Effector memory CD4-positive, alpha-beta T cell (primary cell): ENCODE measurements around the gene ANKRD31.

Experiments
- DNase-seq, 3 donors: peaks; one replicate each; pipeline ENCODE4 v3.0.0-alpha.2; 2020
- H3K27ac ChIP-seq: 2 replicates; pipeline ENCODE4 v1.7.0; 2013; ENCODE audit warnings: mild to moderate bottlenecking, low read length, moderate library complexity; ENCODE audit not compliant: insufficient read depth, poor library complexity, severe bottlenecking
- H3K27me3 ChIP-seq: replicated peaks from 2 replicates; pipeline ENCODE4 v1.7.0; 2013; ENCODE audit warnings: mild to moderate bottlenecking, low read length; ENCODE audit not compliant: insufficient read depth, control insufficient read depth, poor library complexity, severe bottlenecking
- H3K36me3 ChIP-seq: 2 replicates; pipeline ENCODE4 v1.7.0; 2013; ENCODE audit warnings: mild to moderate bottlenecking, low read length, moderate library complexity; ENCODE audit not compliant: control insufficient read depth, insufficient read depth
- H3K4me1 ChIP-seq: 2 replicates; pipeline ENCODE4 v1.7.0; 2013; ENCODE audit warnings: low read length, mild to moderate bottlenecking; ENCODE audit not compliant: control insufficient read depth, insufficient read depth, poor library complexity, severe bottlenecking
- H3K4me3 ChIP-seq: 2 replicates; pipeline ENCODE4 v1.7.0; 2013; ENCODE audit warnings: low read length, low read depth, mild to moderate bottlenecking; ENCODE audit not compliant: insufficient read depth, poor library complexity, severe bottlenecking
- H3K9me3 ChIP-seq: 2 replicates; pipeline ENCODE4 v1.7.0; 2013; ENCODE audit warnings: mild to moderate bottlenecking, low read length, moderate library complexity; ENCODE audit not compliant: control insufficient read depth

Gene ANKRD31

GRCh38 chr5:75031366-75031765 is 205.3 kb downstream of the ANKRD31 start:
- H3K27ac ChIP-seq = no peak overlapping the region
- H3K27me3 ChIP-seq = no peaks in the 10 kb centered on the region
- no peak overlapping the region for H3K4me3 ChIP-seq
- DNase-seq = no peak
- H3K9me3 ChIP-seq = no peaks in the 10 kb centered on the region
- H3K4me1 ChIP-seq = peaks cover 15% of the 10 kb centered on the region
- H3K36me3 ChIP-seq = no peaks in the 10 kb centered on the region

GRCh38 chr5:75028090-75028489 is 208.6 kb downstream of the ANKRD31 start:
- Histone ChIP-seq H3K36me3 (no peaks in the 10 kb centered on the region), H3K4me1 (no peaks in the 10 kb centered on the region), H3K4me3 (no peak overlapping the region), H3K27me3 (no peaks in the 10 kb centered on the region), H3K27ac (no peak overlapping the region), H3K9me3 (no peaks in the 10 kb centered on the region)
- no peak for DNase-seq

DNA sequence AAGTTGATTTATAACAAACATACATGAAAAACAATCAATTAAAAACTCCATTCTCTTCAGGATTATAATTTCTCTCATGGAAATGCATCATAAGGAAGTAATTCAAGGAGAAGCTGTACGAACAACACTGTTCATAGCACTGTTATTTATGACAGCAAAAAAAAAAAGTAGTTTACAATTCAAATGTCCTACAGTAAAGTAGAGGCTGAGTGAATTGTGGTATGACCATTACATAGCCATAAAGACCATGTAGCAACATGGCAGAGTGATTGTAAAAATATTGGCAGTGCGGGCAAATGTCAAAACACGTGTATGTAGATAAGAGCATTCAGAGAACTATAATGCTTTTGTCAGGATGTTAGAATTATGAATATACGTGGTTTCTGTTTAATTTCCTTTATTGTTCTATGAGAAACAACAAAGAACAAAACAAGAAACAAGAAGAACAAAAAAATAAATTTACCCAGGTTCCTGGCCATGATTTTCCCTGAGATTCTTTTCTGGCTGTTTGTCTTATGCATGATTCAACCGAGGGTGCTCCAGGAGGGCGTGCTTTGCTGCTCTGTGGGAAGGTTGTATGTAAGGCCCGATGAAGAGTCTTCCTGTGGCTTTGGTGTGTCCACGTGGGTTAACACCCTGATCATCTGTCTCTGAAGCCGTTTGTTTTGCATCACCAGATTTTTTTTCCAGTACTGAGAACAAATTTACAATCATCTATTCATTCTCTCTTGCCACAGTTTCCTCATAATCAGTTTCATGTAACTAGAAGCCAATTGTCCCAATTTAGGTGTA is 213.1 kb downstream of the ANKRD31 start:
- no peak for DNase-seq
- H3K27ac ChIP-seq = no peak overlapping the region
- no peaks in the 10 kb centered on the region for H3K4me1 ChIP-seq

GRCh38 chr5:75021800-75022199 is 214.9 kb downstream of the ANKRD31 start:
- H3K4me3 ChIP-seq = no peak overlapping the region
- H3K9me3 ChIP-seq = no peaks in the 10 kb centered on the region
- H3K4me1 ChIP-seq = no peaks in the 10 kb centered on the region
- H3K27ac ChIP-seq = no peak overlapping the region
- H3K27me3 ChIP-seq = no peaks in the 10 kb centered on the region
- no peaks in the 10 kb centered on the region for H3K36me3 ChIP-seq
- no peak for DNase-seq

More for the DNA sequence above, 213.1 kb downstream of the ANKRD31 start:
- H3K9me3 ChIP-seq = no peaks in the 10 kb centered on the region
- H3K4me3 ChIP-seq = no peak overlapping the region
- H3K27me3 ChIP-seq = no peaks in the 10 kb centered on the region
- H3K36me3 ChIP-seq = no peaks in the 10 kb centered on the region

GRCh38 chr5:75021219-75021618 is 215.5 kb downstream of the ANKRD31 start:
- no peaks in the 10 kb centered on the region for H3K27me3 ChIP-seq
- DNase-seq = no peak
- H3K36me3 ChIP-seq = no peaks in the 10 kb centered on the region
- no peak overlapping the region for H3K27ac ChIP-seq
- H3K9me3 ChIP-seq = no peaks in the 10 kb centered on the region
- H3K4me3 ChIP-seq = no peak overlapping the region
- no peaks in the 10 kb centered on the region for H3K4me1 ChIP-seq

GRCh38 chr5:75020016-75020656 is 216.5 kb downstream of the ANKRD31 start:
- DNase-seq = no peak
- Histone ChIP-seq H3K9me3 (no peaks in the 10 kb centered on the region), H3K4me3 (no peak overlapping the region), H3K27ac (no peak overlapping the region), H3K27me3 (no peaks in the 10 kb centered on the region), H3K4me1 (no peaks in the 10 kb centered on the region), H3K36me3 (no peaks in the 10 kb centered on the region)

- Histone ChIP-seq H3K27me3 (no peaks in the 10 kb centered on the region), H3K36me3 (no peaks in the 10 kb centered on the region), H3K9me3 (no peaks in the 10 kb centered on the region), H3K4me3 (no peak overlapping the region), H3K27ac (no peak overlapping the region), H3K4me1 (no peaks in the 10 kb centered on the region)
- DNase-seq = no peak
These were observed 217.7 kb downstream of the ANKRD31 start for GRCh38 chr5:75018805-75019587.
